ENCODE results near the gene CDKN2B-AS1.

Gene CDKN2B-AS1

DNA sequence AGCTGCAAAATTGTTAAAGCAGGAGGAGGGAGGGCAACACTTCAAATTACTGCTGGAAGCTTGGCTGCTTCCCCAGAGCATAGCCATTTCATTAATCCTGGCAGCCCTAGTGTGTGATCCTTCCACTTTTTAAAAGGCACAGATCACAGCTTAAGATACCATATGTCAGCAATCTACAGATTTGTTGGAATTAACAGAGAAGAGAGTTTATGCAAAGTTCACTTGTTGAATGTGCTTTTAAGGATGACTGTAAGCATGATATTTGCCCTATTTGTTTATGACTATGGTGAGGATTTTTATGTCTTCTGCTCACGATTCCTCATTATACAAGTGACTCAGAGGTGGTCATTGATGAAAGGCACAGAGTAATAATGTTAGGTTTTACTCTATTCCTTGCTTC lies 170.6 kb downstream of the CDKN2B-AS1 start:
- no peak for DNase-seq

DNA sequence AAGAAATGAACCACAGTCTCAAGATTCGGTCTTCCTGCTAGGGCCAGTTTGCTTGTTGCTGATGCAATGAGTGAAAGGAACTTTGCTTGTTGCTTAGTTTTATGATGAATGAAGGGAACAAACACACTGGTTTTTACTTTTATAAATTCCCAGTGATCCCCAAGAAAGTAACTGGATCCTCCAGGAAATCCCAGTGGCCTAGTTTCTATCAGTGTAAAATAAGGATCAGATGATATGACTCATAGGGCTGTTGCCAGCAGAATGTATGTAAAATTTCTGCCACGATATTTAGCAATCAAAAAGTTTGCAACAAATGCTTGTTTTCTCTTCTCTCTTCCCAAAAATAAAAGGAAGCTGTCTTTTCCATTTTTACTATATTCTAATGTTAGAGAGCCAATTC lies 174.7 kb downstream of the CDKN2B-AS1 start:
- no peak for DNase-seq

DNA sequence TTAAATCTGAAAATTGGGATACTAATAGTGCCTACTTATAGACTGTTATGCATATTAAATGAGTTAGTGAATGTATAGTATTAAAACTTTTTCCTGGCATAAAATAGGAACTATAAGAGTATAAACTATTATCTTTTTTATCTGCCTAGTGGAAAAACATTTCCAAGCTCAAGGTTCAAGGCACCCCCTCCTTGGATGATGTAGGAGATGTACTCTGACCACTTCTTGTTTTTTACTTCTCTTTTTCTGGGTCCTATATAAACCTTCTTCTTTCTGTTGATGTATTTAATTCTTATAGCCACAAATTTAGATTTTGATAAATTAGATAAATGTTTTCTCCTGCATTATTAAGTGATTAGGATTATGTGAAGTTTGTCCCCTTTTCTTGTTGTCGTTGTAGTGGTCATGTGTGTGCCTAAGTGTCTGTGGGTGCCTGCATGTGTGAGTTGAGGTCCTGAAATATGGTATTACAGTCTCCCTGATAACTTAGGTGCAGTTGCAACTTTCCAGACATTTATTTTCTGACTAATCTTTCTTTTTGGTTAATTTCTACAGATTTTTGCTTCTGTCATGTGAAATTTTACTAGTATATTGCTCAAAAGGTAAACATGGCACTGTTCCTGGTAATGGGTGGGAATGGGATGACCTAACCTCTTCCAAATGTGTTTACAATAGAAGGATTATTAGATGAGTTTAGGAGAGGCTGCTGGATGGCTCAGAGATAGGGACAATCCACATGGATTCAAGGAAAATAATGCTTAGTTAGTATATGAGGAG lies 175.3 kb downstream of the CDKN2B-AS1 start:
- no peak for DNase-seq

Measured in stimulated activated CD4-positive, alpha-beta T cell treated with anti-CD3 and anti-CD28 coated beads, Interleukin-15, amount 100 ng/mL, for 24 hours (primary cell).